SU-DHL-6 (cell line): ENCODE results near the gene SLC22A15.
A peak's percentile ranks its signal among the peaks of the same experiment; 100 is the strongest.

Experiments used
- H2AFZ ChIP-seq: fragments of 200-600 bp; sonication (generic); 2 replicates; pipeline ENCODE4 v1.6.1; 2014; ENCODE audit warnings: low read depth, mild to moderate bottlenecking, moderate library complexity, mixed read lengths, antibody characterized with exemption, low read length; ENCODE audit not compliant: severe bottlenecking
- H3F3A ChIP-seq: fragments of 200-600 bp; shearing (Covaris generic); 2 replicates; pipeline ENCODE4 v1.6.0; 2016; ENCODE audit warnings: antibody characterized with exemption, mild to moderate bottlenecking; ENCODE audit not compliant: insufficient read depth
- H3K27ac ChIP-seq: fragments of 200-600 bp; sonication (generic); 2 replicates; pipeline ENCODE4 v1.5.1; 2016; ENCODE audit warnings: low read depth, mild to moderate bottlenecking, low read length, moderate library complexity, mixed read lengths
- H3K27me3 ChIP-seq: fragments of 200-600 bp; sonication (generic), shearing (Covaris generic); 2 replicates; pipeline ENCODE4 v1.6.0; 2014; ENCODE audit warnings: mild to moderate bottlenecking, low read length
- H3K36me3 ChIP-seq: fragments of 200-600 bp; sonication (generic); 2 replicates; pipeline ENCODE4 v1.6.1; 2014; ENCODE audit warnings: mild to moderate bottlenecking, low read length, mixed read lengths
- H3K4me2 ChIP-seq: fragments of 300-600, 200-600 bp; shearing (Covaris generic), sonication (generic); 2 replicates; pipeline ENCODE4 v1.6.0; 2014; ENCODE audit warnings: low read length, low read depth, mild to moderate bottlenecking; ENCODE audit not compliant: poor library complexity, severe bottlenecking
- H3K4me3 ChIP-seq: fragments of 200-600 bp; sonication (generic); 2 replicates; pipeline ENCODE4 v1.5.1; 2014; ENCODE audit warnings: antibody characterized with exemption, low read length, mild to moderate bottlenecking, mixed read lengths; ENCODE audit not compliant: insufficient read depth, poor library complexity, severe bottlenecking
- H3K79me2 ChIP-seq: fragments of 200-600 bp; sonication (generic); 2 replicates; pipeline ENCODE4 v1.6.1; 2014; ENCODE audit warnings: mild to moderate bottlenecking, low read length, moderate library complexity; ENCODE audit not compliant: insufficient read depth
- H3K9ac ChIP-seq: fragments of 200-600 bp; sonication (generic); 2 replicates; pipeline ENCODE4 v1.7.0; 2014; ENCODE audit warnings: mild to moderate bottlenecking, low read length
- H3K9me2 ChIP-seq: fragments of 200-600 bp; sonication (generic); replicated peaks from 2 replicates; pipeline ENCODE4 v1.6.1; 2014; ENCODE audit warnings: low read length; ENCODE audit not compliant: insufficient read depth
- H3K9me3 ChIP-seq: fragments of 200-600 bp; sonication (generic); 2 replicates; pipeline ENCODE4 v1.6.1; 2014; ENCODE audit warnings: low read length, mixed read lengths; ENCODE audit not compliant: insufficient read depth
- H4K20me1 ChIP-seq: fragments of 200-600 bp; sonication (generic); 2 replicates; pipeline ENCODE4 v1.6.1; 2014; ENCODE audit warnings: low read depth, mild to moderate bottlenecking, antibody characterized with exemption, low read length, moderate library complexity, mixed read lengths
- CTCF ChIP-seq: fragments of 200-600 bp; sonication (generic); IDR thresholded peaks from one replicate; pipeline ENCODE4 v1.5.1; 2017; ENCODE audit warnings: antibody characterized with exemption, mild to moderate bottlenecking, low read length, moderate library complexity; ENCODE audit not compliant: insufficient read depth, poor library complexity, severe bottlenecking
- EZH2phosphoT487 ChIP-seq: fragments of 200-600 bp; sonication (generic), shearing (Covaris generic); conservative IDR thresholded peaks from 2 replicates; pipeline ENCODE4 v1.6.1; 2018; ENCODE audit warnings: mild to moderate bottlenecking, antibody characterized with exemption, low read length, moderate library complexity, mixed read lengths

SLC22A15 gene

GRCh38 chr1:115949156-115949555 lies 27.2 kb upstream of the SLC22A15 start:
- no peak overlapping the region for H3K4me2 ChIP-seq
- H3F3A ChIP-seq = no peaks in the 10 kb centered on the region

GRCh38 chr1:115951560-115951959 lies 24.8 kb upstream of the SLC22A15 start:
- no peaks in the 10 kb centered on the region for H3K79me2 ChIP-seq
- no peak overlapping the region for H3K4me2 ChIP-seq
- no peaks in the 10 kb centered on the region for H3K27me3 ChIP-seq
- no peaks in the 10 kb centered on the region for H4K20me1 ChIP-seq
- peak overlapping the region; percentile 42 for H2AFZ ChIP-seq
- TF ChIP-seq EZH2phosphoT487 (no peak), CTCF (no peak)
- H3K4me3 ChIP-seq = no peak overlapping the region
- no peak overlapping the region for H3K9ac ChIP-seq
- H3K27ac ChIP-seq = no peak overlapping the region
- H3F3A ChIP-seq = no peaks in the 10 kb centered on the region
- H3K9me2 ChIP-seq = no peaks in the 10 kb centered on the region
- H3K9me3 ChIP-seq = no peaks in the 10 kb centered on the region
- no peaks in the 10 kb centered on the region for H3K36me3 ChIP-seq

More at GRCh38 chr1:115949156-115949555, 27.2 kb upstream of the SLC22A15 start:
- Histone ChIP-seq H3K9me2 (no peaks in the 10 kb centered on the region), H3K9me3 (no peaks in the 10 kb centered on the region), H3K27me3 (no peaks in the 10 kb centered on the region), H4K20me1 (no peaks in the 10 kb centered on the region), H3K9ac (no peak overlapping the region), H3K36me3 (no peaks in the 10 kb centered on the region), H3K79me2 (no peaks in the 10 kb centered on the region), H2AFZ (no peak overlapping the region), H3K4me3 (no peak overlapping the region), H3K27ac (no peak overlapping the region)
- no peak for TF ChIP-seq CTCF
- TF ChIP-seq EZH2phosphoT487 = no peak

- TF ChIP-seq EZH2phosphoT487 (no peak), CTCF (no peak)
- no peaks in the 10 kb centered on the region for H4K20me1 ChIP-seq
- H3K27me3 ChIP-seq = no peaks in the 10 kb centered on the region
- H3K4me2 ChIP-seq = no peak overlapping the region
- H3K27ac ChIP-seq = no peak overlapping the region
- H3F3A ChIP-seq = no peaks in the 10 kb centered on the region
- no peak overlapping the region for H3K4me3 ChIP-seq
- no peaks in the 10 kb centered on the region for H3K9me2 ChIP-seq
- no peaks in the 10 kb centered on the region for H3K36me3 ChIP-seq
- H3K9ac ChIP-seq = no peak overlapping the region
- H3K79me2 ChIP-seq = no peaks in the 10 kb centered on the region
- no peak overlapping the region for H2AFZ ChIP-seq
- no peaks in the 10 kb centered on the region for H3K9me3 ChIP-seq
Observed at GRCh38 chr1:115952547-115952946, 23.8 kb upstream of the SLC22A15 start.

- H3K9ac ChIP-seq = no peak overlapping the region
- no peaks in the 10 kb centered on the region for H3F3A ChIP-seq
- H2AFZ ChIP-seq = no peak overlapping the region
- H3K9me2 ChIP-seq = no peaks in the 10 kb centered on the region
- no peaks in the 10 kb centered on the region for H3K79me2 ChIP-seq
- H3K27ac ChIP-seq = no peak overlapping the region
- no peak overlapping the region for H3K4me3 ChIP-seq
- TF ChIP-seq CTCF (no peak), EZH2phosphoT487 (no peak)
- no peaks in the 10 kb centered on the region for H3K9me3 ChIP-seq
- no peaks in the 10 kb centered on the region for H4K20me1 ChIP-seq
- H3K36me3 ChIP-seq = no peaks in the 10 kb centered on the region
- no peak overlapping the region for H3K4me2 ChIP-seq
- H3K27me3 ChIP-seq = no peaks in the 10 kb centered on the region
Observed at GRCh38 chr1:115953180-115953579, 23.1 kb upstream of the SLC22A15 start.
